ENCODE measurements around the gene EYA4.

EYA4 gene

DNA sequence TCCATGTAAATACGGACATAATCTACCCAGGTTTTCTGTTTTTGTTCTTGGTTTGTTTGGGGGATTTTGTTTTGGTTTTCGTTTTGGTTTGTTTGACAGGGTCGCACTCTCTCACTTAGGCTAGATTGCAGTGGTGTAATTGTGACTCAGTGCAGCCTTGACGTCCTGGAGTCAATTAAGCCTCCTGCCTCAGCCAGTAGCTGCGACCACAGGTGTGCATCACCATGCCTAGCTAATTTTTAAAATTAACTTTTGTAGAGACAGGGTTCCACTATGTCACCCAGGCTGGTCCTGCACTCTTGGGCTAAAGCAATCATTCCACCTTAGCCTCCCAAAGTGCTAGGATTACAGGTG, 37.8 kb upstream of the EYA4 start:
- no peak overlapping the region for H3K9ac ChIP-seq (ENCODE audit: low read length)
- H3K36me3 ChIP-seq (ENCODE audit: control insufficient read depth, insufficient read depth, low read length): no peaks in the 10 kb centered on the region
- no peak overlapping the region for H3K27ac ChIP-seq (ENCODE audit: low read depth, low read length)
- no peaks in the 10 kb centered on the region for H3K79me2 ChIP-seq (ENCODE audit: control insufficient read depth, insufficient read depth, low read length)
- H2BK120ac ChIP-seq (ENCODE audit: low read depth, low read length): no peak overlapping the region
- no peak overlapping the region for H3K56ac ChIP-seq (ENCODE audit: low read length)
- no peaks in the 10 kb centered on the region for H3K4me1 ChIP-seq (ENCODE audit: control insufficient read depth, low read depth, low read length)
- no peak for DNase-seq
- H3K79me1 ChIP-seq (ENCODE audit: low read length): no peaks in the 10 kb centered on the region
- no peak overlapping the region for H2AK5ac ChIP-seq (ENCODE audit: low read length)
- no peak overlapping the region for H3K4me2 ChIP-seq (ENCODE audit: low read length)
- no peak overlapping the region for H4K5ac ChIP-seq (ENCODE audit: low read length)
- no peak overlapping the region for H2BK5ac ChIP-seq (ENCODE audit: low read length)
- H4K8ac ChIP-seq (ENCODE audit: low read depth, low read length): no peak overlapping the region
- H3K4ac ChIP-seq (ENCODE audit: low read depth, low read length): no peak overlapping the region
- no peak overlapping the region for H3K18ac ChIP-seq (ENCODE audit: low read length)
- no peak overlapping the region for H2BK15ac ChIP-seq (replicated peaks; ENCODE audit: low read depth)
- H3K23ac ChIP-seq (ENCODE audit: low read length): no peak overlapping the region
- no peak overlapping the region for H3K4me3 ChIP-seq (ENCODE audit: low read length)
- no CpG with 5 or more reads among the region's 5 CpGs for WGBS (ENCODE audit: extremely low coverage, insufficient coverage, low lambda C conversion rate)
- no peaks in the 10 kb centered on the region for H3K27me3 ChIP-seq (ENCODE audit: insufficient read depth, low read length, poor library complexity)

DNA sequence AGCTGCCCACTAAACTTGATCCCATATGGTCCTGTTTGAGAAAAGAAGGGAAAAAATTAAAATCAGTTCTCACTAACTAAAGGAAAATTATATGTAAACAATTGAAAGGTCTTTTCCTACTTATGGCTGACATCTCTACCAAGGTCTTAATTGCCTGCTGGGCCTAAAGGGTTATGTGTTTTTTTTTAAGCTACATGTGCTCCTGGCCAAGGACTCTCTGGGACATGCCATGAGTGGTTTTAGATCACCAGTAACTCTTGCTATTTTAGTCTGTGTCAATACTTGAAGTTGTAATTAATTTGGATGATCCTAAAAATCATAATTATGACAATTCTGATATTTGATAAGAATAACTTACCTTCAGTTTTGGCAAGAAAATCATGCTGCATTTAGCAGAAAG, 35.9 kb upstream of the EYA4 start:
- Histone ChIP-seq H3K27me3 (ENCODE audit: insufficient read depth, low read length, poor library complexity) (no peaks in the 10 kb centered on the region), H3K27ac (ENCODE audit: low read depth, low read length) (no peak overlapping the region), H4K8ac (ENCODE audit: low read depth, low read length) (no peak overlapping the region), H2BK5ac (ENCODE audit: low read length) (no peak overlapping the region), H3K79me2 (ENCODE audit: control insufficient read depth, insufficient read depth, low read length) (no peaks in the 10 kb centered on the region), H3K56ac (ENCODE audit: low read length) (no peak overlapping the region), H3K18ac (ENCODE audit: low read length) (no peak overlapping the region), H2AK5ac (ENCODE audit: low read length) (no peak overlapping the region), H3K23ac (ENCODE audit: low read length) (no peak overlapping the region), H3K4me2 (ENCODE audit: low read length) (no peak overlapping the region), H4K5ac (ENCODE audit: low read length) (no peak overlapping the region), H2BK15ac (replicated peaks; ENCODE audit: low read depth) (no peak overlapping the region), H2BK120ac (ENCODE audit: low read depth, low read length) (no peak overlapping the region), H3K79me1 (ENCODE audit: low read length) (no peaks in the 10 kb centered on the region), H3K4ac (ENCODE audit: low read depth, low read length) (no peak overlapping the region), H3K4me3 (ENCODE audit: low read length) (no peak overlapping the region), H3K9ac (ENCODE audit: low read length) (no peak overlapping the region), H3K36me3 (ENCODE audit: control insufficient read depth, insufficient read depth, low read length) (no peaks in the 10 kb centered on the region), H3K4me1 (ENCODE audit: control insufficient read depth, low read depth, low read length) (no peaks in the 10 kb centered on the region)
- DNase-seq: no peak

DNA sequence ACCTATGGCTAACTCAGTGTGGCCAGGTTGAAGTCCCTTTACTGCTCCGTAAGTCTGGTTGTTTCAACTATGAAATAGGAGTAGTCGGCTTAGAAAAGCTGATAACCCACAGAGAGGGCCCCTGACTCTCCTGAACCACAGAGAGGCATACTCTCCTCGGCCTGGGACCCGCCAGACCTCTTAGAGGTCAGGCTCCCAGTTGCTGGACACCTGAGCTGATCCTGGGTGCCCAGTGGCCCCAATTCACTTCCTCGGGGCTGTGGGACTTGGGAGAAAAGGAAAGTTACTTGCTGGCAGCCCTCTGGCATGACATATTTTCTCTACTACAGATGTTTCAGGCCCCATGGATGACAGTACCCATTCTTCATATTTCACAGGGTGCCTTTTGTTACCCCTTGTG, 34.2 kb upstream of the EYA4 start:
- Histone ChIP-seq H2BK120ac (ENCODE audit: low read depth, low read length) (no peak overlapping the region), H2AK5ac (ENCODE audit: low read length) (no peak overlapping the region), H2BK15ac (replicated peaks; ENCODE audit: low read depth) (no peak overlapping the region), H4K8ac (ENCODE audit: low read depth, low read length) (no peak overlapping the region), H3K79me1 (ENCODE audit: low read length) (no peaks in the 10 kb centered on the region), H3K27ac (ENCODE audit: low read depth, low read length) (no peak overlapping the region), H3K79me2 (ENCODE audit: control insufficient read depth, insufficient read depth, low read length) (no peaks in the 10 kb centered on the region), H3K56ac (ENCODE audit: low read length) (no peak overlapping the region), H3K4me1 (ENCODE audit: control insufficient read depth, low read depth, low read length) (no peaks in the 10 kb centered on the region), H3K27me3 (ENCODE audit: insufficient read depth, low read length, poor library complexity) (no peaks in the 10 kb centered on the region), H3K18ac (ENCODE audit: low read length) (no peak overlapping the region), H3K9ac (ENCODE audit: low read length) (no peak overlapping the region), H3K36me3 (ENCODE audit: control insufficient read depth, insufficient read depth, low read length) (no peaks in the 10 kb centered on the region), H3K23ac (ENCODE audit: low read length) (no peak overlapping the region), H4K5ac (ENCODE audit: low read length) (no peak overlapping the region), H3K4me2 (ENCODE audit: low read length) (no peak overlapping the region), H2BK5ac (ENCODE audit: low read length) (no peak overlapping the region), H3K4ac (ENCODE audit: low read depth, low read length) (no peak overlapping the region), H3K4me3 (ENCODE audit: low read length) (no peak overlapping the region)
- WGBS (ENCODE audit: extremely low coverage, insufficient coverage, low lambda C conversion rate): no CpG with 5 or more reads among the region's 5 CpGs
- DNase-seq: no peak

DNA sequence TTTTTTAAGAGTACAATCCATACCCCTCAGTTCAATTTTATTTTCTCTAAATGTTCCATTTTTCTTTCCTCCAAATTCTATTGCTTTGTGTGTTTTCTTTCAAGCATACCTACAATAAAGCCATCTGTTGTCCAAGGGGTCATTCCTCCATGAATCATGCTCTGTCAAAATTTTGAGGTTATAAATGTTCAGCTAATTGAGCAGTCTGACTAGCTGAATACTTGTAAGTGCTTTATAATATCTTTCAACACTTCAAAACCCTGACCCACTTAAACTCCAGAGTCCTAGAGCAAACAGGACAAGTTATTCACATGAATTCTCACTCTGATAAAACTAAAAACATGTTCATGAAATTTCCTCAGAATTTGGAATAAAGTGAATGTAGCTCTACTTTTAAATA, 33.4 kb upstream of the EYA4 start:
- Histone ChIP-seq H3K56ac (ENCODE audit: low read length) (no peak overlapping the region), H3K18ac (ENCODE audit: low read length) (no peak overlapping the region), H3K4me1 (ENCODE audit: control insufficient read depth, low read depth, low read length) (no peaks in the 10 kb centered on the region), H3K9ac (ENCODE audit: low read length) (no peak overlapping the region), H2BK5ac (ENCODE audit: low read length) (no peak overlapping the region), H3K4me2 (ENCODE audit: low read length) (no peak overlapping the region), H4K8ac (ENCODE audit: low read depth, low read length) (no peak overlapping the region), H3K79me2 (ENCODE audit: control insufficient read depth, insufficient read depth, low read length) (no peaks in the 10 kb centered on the region), H3K23ac (ENCODE audit: low read length) (no peak overlapping the region), H3K4ac (ENCODE audit: low read depth, low read length) (no peak overlapping the region), H2AK5ac (ENCODE audit: low read length) (no peak overlapping the region), H2BK120ac (ENCODE audit: low read depth, low read length) (no peak overlapping the region), H3K79me1 (ENCODE audit: low read length) (no peaks in the 10 kb centered on the region), H4K5ac (ENCODE audit: low read length) (no peak overlapping the region), H3K27ac (ENCODE audit: low read depth, low read length) (no peak overlapping the region), H2BK15ac (replicated peaks; ENCODE audit: low read depth) (no peak overlapping the region), H3K36me3 (ENCODE audit: control insufficient read depth, insufficient read depth, low read length) (no peaks in the 10 kb centered on the region), H3K4me3 (ENCODE audit: low read length) (no peak overlapping the region), H3K27me3 (ENCODE audit: insufficient read depth, low read length, poor library complexity) (no peaks in the 10 kb centered on the region)
- no peak for DNase-seq

DNA sequence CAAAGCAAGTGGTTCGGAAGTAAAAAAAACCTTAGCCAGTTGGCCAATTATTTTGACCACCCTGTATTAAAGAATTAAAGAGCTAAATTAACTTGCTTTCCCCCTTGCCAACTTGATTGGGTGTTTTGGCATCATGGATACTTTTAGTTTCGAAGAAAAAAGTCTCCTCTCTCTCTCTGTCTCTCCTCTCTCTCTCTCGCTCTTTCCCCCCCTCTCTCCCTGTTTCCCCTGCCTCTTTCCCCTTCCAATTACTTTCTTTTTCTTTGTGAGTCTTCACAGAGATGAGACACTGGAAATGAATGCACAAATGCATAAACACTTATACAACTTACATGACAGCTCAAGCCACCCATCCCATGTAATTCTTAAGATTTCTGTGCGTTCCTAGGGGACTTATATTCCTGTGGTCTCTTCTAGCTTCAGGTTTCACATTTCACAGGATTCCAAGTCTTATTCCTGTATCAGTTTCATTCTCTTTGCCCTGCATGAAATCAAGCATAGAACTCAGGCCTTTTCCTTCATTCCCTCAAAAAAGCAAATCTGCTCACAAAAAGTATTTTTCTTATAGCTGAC, 32.9 kb upstream of the EYA4 start:
- H2AK5ac ChIP-seq (ENCODE audit: low read length): no peak overlapping the region
- no peaks in the 10 kb centered on the region for H3K79me2 ChIP-seq (ENCODE audit: control insufficient read depth, insufficient read depth, low read length)
- H3K4me2 ChIP-seq (ENCODE audit: low read length): no peak overlapping the region
- no peak overlapping the region for H3K27ac ChIP-seq (ENCODE audit: low read depth, low read length)
- H3K4me3 ChIP-seq (ENCODE audit: low read length): no peak overlapping the region
- no peaks in the 10 kb centered on the region for H3K79me1 ChIP-seq (ENCODE audit: low read length)
- no peak for DNase-seq
- no peaks in the 10 kb centered on the region for H3K36me3 ChIP-seq (ENCODE audit: control insufficient read depth, insufficient read depth, low read length)
- no peak overlapping the region for H2BK5ac ChIP-seq (ENCODE audit: low read length)
- no peak overlapping the region for H3K18ac ChIP-seq (ENCODE audit: low read length)
- no peaks in the 10 kb centered on the region for H3K27me3 ChIP-seq (ENCODE audit: insufficient read depth, low read length, poor library complexity)
- H3K23ac ChIP-seq (ENCODE audit: low read length): no peak overlapping the region
- no peak overlapping the region for H3K9ac ChIP-seq (ENCODE audit: low read length)
- WGBS (ENCODE audit: extremely low coverage, insufficient coverage, low lambda C conversion rate): no CpG with 5 or more reads among the region's 4 CpGs
- no peak overlapping the region for H2BK120ac ChIP-seq (ENCODE audit: low read depth, low read length)
- no peak overlapping the region for H3K4ac ChIP-seq (ENCODE audit: low read depth, low read length)
- H3K4me1 ChIP-seq (ENCODE audit: control insufficient read depth, low read depth, low read length): no peaks in the 10 kb centered on the region
- H4K8ac ChIP-seq (ENCODE audit: low read depth, low read length): no peak overlapping the region
- no peak overlapping the region for H4K5ac ChIP-seq (ENCODE audit: low read length)
- H2BK15ac ChIP-seq (replicated peaks; ENCODE audit: low read depth): no peak overlapping the region
- H3K56ac ChIP-seq (ENCODE audit: low read length): no peak overlapping the region

DNA sequence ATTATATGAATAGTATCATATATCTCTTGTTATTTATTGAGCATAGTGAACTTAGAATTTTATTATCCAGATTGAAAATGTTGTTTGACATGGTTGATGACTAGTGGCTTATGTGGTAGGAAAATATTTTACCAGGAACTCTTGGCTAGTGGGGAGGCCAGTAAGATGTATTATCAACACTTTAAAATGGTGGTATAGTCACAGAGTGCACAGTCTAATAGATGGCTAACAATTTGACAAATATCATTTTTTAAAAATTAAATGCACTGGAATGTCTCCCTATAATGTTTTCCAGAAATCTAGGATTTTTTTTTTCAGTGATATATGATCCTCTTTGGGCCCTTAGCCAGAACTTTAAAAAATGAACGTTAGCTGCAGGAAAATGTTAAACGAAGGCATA, 26.9 kb upstream of the EYA4 start:
- H2BK120ac ChIP-seq (ENCODE audit: low read depth, low read length): no peak overlapping the region
- DNase-seq: no peak

More for the DNA sequence above, 26.9 kb upstream of the EYA4 start:
- no peaks in the 10 kb centered on the region for H3K27me3 ChIP-seq (ENCODE audit: insufficient read depth, low read length, poor library complexity)
- H4K8ac ChIP-seq (ENCODE audit: low read depth, low read length): no peak overlapping the region
- H3K4me2 ChIP-seq (ENCODE audit: low read length): no peak overlapping the region
- H3K4me3 ChIP-seq (ENCODE audit: low read length): no peak overlapping the region
- no peak overlapping the region for H3K56ac ChIP-seq (ENCODE audit: low read length)
- H3K27ac ChIP-seq (ENCODE audit: low read depth, low read length): no peak overlapping the region
- no CpG with 5 or more reads among the region's 2 CpGs for WGBS (ENCODE audit: extremely low coverage, insufficient coverage, low lambda C conversion rate)
- H3K36me3 ChIP-seq (ENCODE audit: control insufficient read depth, insufficient read depth, low read length): no peaks in the 10 kb centered on the region
- no peaks in the 10 kb centered on the region for H3K79me2 ChIP-seq (ENCODE audit: control insufficient read depth, insufficient read depth, low read length)
- no peaks in the 10 kb centered on the region for H3K4me1 ChIP-seq (ENCODE audit: control insufficient read depth, low read depth, low read length)
- no peak overlapping the region for H3K23ac ChIP-seq (ENCODE audit: low read length)
- H2BK15ac ChIP-seq (replicated peaks; ENCODE audit: low read depth): no peak overlapping the region
- no peak overlapping the region for H2AK5ac ChIP-seq (ENCODE audit: low read length)
- H3K4ac ChIP-seq (ENCODE audit: low read depth, low read length): no peak overlapping the region
- no peak overlapping the region for H3K18ac ChIP-seq (ENCODE audit: low read length)
- no peak overlapping the region for H2BK5ac ChIP-seq (ENCODE audit: low read length)
- no peaks in the 10 kb centered on the region for H3K79me1 ChIP-seq (ENCODE audit: low read length)
- H4K5ac ChIP-seq (ENCODE audit: low read length): no peak overlapping the region
- no peak overlapping the region for H3K9ac ChIP-seq (ENCODE audit: low read length)
